GM23338 (cell line): Measurements from ENCODE around the gene CEP131.

Source experiments
- CREB1 ChIP-seq: fragments of 250-450 bp; sonication (Bioruptor Pico); IDR thresholded peaks from 2 replicates; pipeline ENCODE4 v1.5.0; 2020; ENCODE audit warnings: low read depth, mild to moderate bottlenecking, moderate library complexity
- ETS1 ChIP-seq: IDR thresholded peaks from 2 replicates; pipeline ENCODE4 v1.6.1; 2016; ENCODE audit warnings: antibody characterized with exemption
- EZH2 ChIP-seq: fragments of 200-600 bp; sonication (generic); IDR thresholded peaks from one replicate; pipeline ENCODE4 v1.8.0; 2017; ENCODE audit warnings: antibody characterized with exemption, mild to moderate bottlenecking, low read depth; ENCODE audit not compliant: unreplicated experiment
- EZH2phosphoT487 ChIP-seq: fragments of 200-600 bp; sonication (generic); IDR thresholded peaks from one replicate; pipeline ENCODE4 v1.8.1; 2018; ENCODE audit warnings: antibody characterized with exemption; ENCODE audit not compliant: unreplicated experiment
- POLR2AphosphoS5 ChIP-seq: IDR thresholded peaks from 2 replicates; pipeline ENCODE4 v1.6.1; 2016; ENCODE audit warnings: antibody characterized with exemption, low read depth
- STAT1 ChIP-seq: IDR thresholded peaks from one replicate; pipeline ENCODE4 v1.6.1; 2016; ENCODE audit warnings: antibody characterized with exemption; ENCODE audit not compliant: unreplicated experiment
- ZNF114 ChIP-seq: fragments of 250-450 bp; sonication (Bioruptor Pico); IDR thresholded peaks from 2 replicates; pipeline ENCODE4 v1.5.0; 2020; ENCODE audit warnings: mild to moderate bottlenecking, moderate library complexity
- TF ChIP-seq, protein P1 (sequence below), 2 experiments: fragments of 200-600 bp in 1 of 2; sonication (generic) in 1 of 2; conservative IDR thresholded peaks; 2 replicates each; pipeline versions ENCODE4 v1.5.1 to v1.6.1; 2016 to 2017; ENCODE audit warnings: antibody characterized with exemption in 2 of 2, low read depth in 2 of 2, mild to moderate bottlenecking in 2 of 2, moderate library complexity in 1 of 2
- TF ChIP-seq, protein P2 (sequence below): IDR thresholded peaks from one replicate; pipeline ENCODE4 v1.6.1; 2018; ENCODE audit warnings: antibody characterized with exemption; ENCODE audit not compliant: unreplicated experiment

- TF ChIP-seq, protein P1, sequence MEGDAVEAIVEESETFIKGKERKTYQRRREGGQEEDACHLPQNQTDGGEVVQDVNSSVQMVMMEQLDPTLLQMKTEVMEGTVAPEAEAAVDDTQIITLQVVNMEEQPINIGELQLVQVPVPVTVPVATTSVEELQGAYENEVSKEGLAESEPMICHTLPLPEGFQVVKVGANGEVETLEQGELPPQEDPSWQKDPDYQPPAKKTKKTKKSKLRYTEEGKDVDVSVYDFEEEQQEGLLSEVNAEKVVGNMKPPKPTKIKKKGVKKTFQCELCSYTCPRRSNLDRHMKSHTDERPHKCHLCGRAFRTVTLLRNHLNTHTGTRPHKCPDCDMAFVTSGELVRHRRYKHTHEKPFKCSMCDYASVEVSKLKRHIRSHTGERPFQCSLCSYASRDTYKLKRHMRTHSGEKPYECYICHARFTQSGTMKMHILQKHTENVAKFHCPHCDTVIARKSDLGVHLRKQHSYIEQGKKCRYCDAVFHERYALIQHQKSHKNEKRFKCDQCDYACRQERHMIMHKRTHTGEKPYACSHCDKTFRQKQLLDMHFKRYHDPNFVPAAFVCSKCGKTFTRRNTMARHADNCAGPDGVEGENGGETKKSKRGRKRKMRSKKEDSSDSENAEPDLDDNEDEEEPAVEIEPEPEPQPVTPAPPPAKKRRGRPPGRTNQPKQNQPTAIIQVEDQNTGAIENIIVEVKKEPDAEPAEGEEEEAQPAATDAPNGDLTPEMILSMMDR (conservative IDR thresholded peaks at IDR 0.05; ENCODE audit: low read depth in 2 of 2) = no peak
- TF ChIP-seq POLR2AphosphoS5 = no peak
- TF ChIP-seq, protein P2, sequence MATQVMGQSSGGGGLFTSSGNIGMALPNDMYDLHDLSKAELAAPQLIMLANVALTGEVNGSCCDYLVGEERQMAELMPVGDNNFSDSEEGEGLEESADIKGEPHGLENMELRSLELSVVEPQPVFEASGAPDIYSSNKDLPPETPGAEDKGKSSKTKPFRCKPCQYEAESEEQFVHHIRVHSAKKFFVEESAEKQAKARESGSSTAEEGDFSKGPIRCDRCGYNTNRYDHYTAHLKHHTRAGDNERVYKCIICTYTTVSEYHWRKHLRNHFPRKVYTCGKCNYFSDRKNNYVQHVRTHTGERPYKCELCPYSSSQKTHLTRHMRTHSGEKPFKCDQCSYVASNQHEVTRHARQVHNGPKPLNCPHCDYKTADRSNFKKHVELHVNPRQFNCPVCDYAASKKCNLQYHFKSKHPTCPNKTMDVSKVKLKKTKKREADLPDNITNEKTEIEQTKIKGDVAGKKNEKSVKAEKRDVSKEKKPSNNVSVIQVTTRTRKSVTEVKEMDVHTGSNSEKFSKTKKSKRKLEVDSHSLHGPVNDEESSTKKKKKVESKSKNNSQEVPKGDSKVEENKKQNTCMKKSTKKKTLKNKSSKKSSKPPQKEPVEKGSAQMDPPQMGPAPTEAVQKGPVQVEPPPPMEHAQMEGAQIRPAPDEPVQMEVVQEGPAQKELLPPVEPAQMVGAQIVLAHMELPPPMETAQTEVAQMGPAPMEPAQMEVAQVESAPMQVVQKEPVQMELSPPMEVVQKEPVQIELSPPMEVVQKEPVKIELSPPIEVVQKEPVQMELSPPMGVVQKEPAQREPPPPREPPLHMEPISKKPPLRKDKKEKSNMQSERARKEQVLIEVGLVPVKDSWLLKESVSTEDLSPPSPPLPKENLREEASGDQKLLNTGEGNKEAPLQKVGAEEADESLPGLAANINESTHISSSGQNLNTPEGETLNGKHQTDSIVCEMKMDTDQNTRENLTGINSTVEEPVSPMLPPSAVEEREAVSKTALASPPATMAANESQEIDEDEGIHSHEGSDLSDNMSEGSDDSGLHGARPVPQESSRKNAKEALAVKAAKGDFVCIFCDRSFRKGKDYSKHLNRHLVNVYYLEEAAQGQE = no peak
- TF ChIP-seq ZNF114 (CRISPR knock-in tag) = no peak
- no peak for TF ChIP-seq STAT1
- TF ChIP-seq EZH2 = no peak
- no peak for TF ChIP-seq EZH2phosphoT487
- no peak for TF ChIP-seq CREB1
- TF ChIP-seq ETS1 = no peak
These were observed 31.6 kb downstream of the CEP131 start for GRCh38 chr17:81191116-81191515.
